Measurements from ENCODE around the gene PRKAR2A.

- TF ChIP-seq YY1 (IDR thresholded peaks at IDR 0.05; ENCODE audit: borderline replicate concordance in 1 of 3, control insufficient read depth in 1 of 3, extremely low read depth in 1 of 3, insufficient read depth in 3 of 3, insufficient read length in 1 of 3, insufficient replicate concordance in 2 of 3, low read depth in 1 of 3, low read length in 2 of 3) (no peak), ZBTB34 (CRISPR knock-in tag; IDR thresholded peaks at IDR 0.05) (no peak), ZNF639 (CRISPR knock-in tag; conservative IDR thresholded peaks at IDR 0.05 in 1 of 2, IDR thresholded peaks at IDR 0.05 in 1 of 2) (no peak), TEAD4 (IDR thresholded peaks at IDR 0.05; ENCODE audit: low read length) (no peak), TEAD4 (CRISPR knock-in tag; IDR thresholded peaks at IDR 0.05; ENCODE audit: borderline replicate concordance) (no peak), ZNF785 (CRISPR knock-in tag; IDR thresholded peaks at IDR 0.05) (no peak), JUND (IDR thresholded peaks at IDR 0.05; ENCODE audit: borderline replicate concordance, low read depth, low read length) (no peak), JUND (tag; IDR thresholded peaks at IDR 0.05; ENCODE audit: borderline replicate concordance, low read depth, low read length) (no peak), TAF1 (IDR thresholded peaks at IDR 0.05; ENCODE audit: control insufficient read depth, extremely low read depth, insufficient read depth, low read length, severe bottlenecking) (no peak), CTCF (IDR thresholded peaks at IDR 0.05 in 2 of 3, conservative IDR thresholded peaks at IDR 0.05 in 1 of 3; ENCODE audit: insufficient read depth in 2 of 3, low read depth in 1 of 3, low read length in 3 of 3) (no peak), ESRRA (IDR thresholded peaks at IDR 0.05; ENCODE audit: borderline replicate concordance, low read depth) (no peak), STAT6 (CRISPR knock-in tag; IDR thresholded peaks at IDR 0.05) (no peak), MLX (CRISPR knock-in tag; conservative IDR thresholded peaks at IDR 0.05) (no peak), TCFL5 (CRISPR knock-in tag; conservative IDR thresholded peaks at IDR 0.05) (no peak)
These were observed 120.2 kb downstream of the PRKAR2A start for GRCh38 chr3:48727511-48727910.

Measured in K562 (cell line).